Stimulated activated CD4-positive, alpha-beta T cell treated with anti-CD3 and anti-CD28 coated beads, TNF-alpha, amount 100 ng/mL, for 1 hour (primary cell): ENCODE data around the gene SLC29A2.

Source experiments
- DNase-seq, 3 donors: peaks; one replicate each; pipeline ENCODE4 v3.0.0-alpha.2; 2020; ENCODE audit warnings: low read depth in 3 of 3, low spot score in 1 of 3

SLC29A2 gene

DNA sequence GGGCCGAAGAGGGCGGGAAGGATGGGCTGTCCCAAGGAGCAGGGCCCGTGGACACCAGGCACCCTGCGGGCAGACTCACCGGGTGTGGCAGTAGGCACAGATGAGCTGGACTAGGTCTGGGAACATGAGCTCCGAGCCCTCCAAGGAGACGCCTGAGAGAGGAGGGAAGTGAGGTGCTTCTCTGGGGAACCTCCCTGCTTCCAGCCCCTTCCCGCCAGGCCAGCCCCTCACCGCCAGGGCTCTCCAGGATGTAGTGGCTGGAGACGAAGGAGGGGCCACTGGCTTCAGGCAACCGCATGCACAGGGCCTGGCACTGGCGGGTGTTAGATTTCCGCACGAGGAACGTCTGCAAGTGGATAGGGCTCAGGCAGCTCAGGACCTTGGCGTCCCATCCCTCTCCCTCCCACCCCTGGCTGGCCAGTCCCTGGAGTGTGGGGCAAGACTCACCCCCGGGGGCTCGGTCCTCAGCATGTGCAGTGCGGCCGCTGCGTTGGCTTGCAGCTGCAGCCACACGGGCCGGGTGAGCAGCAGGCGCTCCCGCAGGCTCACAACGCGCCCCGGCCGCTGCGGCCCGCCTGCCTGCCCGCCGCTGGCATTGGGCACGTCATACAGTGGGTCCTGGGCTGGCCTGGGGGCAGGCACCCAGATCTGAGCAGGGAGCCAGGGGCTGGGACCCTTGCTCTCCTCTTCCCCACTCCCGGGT is 35.9 kb downstream of the SLC29A2 start:
- DNase-seq = no peak

DNA sequence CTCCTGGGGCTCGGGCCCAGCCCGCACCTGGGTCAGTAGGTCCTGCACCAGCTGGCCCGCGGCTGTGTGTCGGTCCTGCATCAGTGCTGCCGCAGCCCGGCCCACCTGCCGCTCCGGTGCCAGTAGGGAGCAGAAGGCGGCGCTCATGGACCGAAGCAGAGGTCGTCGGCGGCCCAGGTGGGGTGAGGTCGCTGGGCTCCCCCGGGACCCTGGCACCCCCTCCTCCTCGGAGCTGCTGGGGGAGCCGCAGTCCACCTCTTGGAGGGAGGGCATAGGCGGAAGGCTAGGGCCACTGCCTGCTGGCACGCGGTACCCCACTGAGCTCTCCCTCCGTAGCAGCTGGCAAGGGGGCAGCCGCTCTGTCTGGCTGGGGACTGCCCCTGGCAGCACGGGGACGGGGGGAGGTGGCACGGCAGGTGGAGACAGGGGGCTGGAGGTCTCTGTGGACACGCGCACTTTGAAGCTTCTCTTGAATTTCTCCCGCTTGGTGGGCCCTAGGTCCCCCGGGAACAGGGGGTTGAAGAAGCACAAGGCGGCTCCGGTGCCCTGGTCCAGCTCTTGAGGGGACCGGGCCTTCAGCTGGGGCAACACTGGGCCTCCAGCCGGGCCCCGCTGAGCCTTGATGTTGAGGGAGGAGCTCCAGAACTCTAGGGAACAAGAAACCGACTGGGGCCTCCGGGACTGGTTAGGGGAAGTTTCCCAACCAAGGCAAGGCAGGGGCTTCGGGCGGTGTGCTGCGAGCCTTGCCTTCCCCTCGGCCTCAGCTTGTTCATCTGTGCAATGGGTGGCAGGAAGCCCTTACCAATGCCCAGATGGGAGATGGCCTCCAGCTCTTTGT is 36.7 kb downstream of the SLC29A2 start:
- DNase-seq = no peak

DNA sequence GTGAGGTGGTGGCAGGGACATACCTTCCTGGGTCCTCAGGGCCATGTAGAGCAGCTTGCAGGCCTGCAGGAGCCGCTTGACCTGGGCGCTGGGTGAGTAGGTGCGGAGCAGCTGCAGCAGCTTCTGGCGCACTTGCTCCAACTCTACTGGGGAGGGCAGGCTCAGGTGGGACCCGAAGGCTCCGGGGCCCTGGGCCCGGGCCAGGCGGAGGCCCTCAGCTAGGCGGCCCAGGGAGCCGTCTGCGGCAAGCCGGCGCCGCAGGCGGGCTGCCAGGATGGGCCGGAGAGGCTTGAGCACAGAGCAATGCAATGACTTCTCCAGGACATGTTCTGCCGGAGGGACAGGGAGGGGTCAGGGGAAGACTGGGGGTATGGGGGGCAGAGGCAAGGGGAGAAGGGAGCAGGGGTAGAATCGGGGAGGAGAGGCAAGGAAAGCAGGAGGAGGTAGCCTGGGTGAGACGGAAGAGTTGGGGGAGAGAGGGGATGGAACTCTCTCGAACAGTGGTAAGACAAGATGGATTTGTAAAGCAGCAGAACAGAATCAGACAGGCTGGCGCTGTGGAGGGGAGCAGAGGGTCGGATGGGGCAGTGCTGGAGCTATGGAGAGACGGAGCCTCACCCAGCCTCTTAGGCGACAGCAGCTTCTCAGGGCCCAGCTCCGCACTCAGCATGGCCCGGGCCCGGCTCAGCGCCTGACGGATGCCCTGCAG is 37.5 kb downstream of the SLC29A2 start:
- DNase-seq = no peak

DNA sequence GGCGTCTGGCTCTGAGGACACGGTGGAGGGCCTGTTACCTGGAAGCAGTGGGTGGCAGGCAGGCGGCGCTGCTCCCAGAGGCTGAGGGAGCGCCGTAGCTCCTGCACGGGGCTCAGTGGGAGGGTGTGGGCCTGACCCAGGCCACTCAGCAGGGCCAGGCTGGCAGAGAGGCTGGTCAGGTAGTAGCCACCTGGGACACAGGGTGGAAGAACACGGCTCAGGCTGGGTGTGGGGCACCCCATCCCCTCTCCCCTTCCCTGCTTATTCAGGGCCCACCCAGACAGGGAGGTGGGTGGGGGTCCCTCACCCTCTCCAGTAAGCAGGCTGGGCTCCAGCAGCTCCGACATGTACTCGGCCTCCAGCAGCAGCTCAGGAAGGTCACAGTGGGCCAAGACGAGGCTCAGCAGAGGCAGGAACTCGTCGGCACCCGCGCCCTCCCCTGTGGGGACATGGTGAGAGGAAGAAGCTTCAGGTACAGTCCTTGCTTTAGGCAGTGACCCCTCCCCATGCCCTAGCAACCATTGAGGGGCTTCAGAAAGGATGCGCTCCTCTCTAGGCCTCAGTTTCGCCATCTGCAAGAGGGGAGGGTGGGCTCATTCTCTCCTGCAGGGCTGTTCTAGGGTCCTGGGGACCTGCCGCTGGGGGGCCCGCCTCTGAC is 38.2 kb downstream of the SLC29A2 start:
- DNase-seq = no peak

DNA sequence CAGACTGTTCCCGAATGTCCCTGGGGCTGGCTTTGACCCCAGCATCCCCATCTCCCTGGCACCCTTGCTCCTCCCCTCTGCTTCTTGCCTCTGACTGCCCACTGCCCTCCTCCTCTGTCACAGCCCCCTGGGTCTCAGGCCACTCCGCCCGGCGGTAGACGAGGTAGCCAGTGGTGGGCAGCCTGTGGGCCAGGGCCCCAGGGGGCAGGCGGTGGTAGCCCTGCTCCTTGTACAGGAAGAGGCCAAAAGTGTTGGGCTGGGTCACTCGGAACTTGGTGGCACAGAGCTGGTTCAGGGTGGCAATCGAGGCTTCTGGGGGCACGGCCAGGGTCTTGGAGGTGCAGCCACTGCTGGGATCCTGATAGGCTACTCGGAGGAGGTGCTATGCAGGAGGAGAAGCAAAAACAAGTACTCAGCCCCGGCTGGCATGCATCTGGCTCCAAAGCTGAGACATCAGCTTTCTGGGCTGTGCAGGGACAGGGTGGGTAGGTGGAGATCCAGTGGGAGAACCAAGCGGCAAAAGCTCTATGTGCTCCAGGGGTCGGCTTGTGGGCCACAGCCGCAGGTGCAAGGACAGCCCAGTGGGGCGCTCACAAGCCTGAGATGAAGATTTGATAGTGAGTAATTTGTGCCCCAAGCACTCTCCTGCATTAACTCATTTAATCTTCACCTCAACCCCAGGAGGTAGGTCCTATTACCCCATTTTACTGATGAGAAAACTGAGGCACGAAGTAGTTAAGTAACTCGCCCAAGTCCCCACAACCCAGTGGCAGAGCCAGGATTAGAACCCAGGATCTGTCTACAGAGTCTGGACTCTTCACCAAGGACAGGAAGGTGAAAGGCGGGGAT is 39.0 kb downstream of the SLC29A2 start:
- DNase-seq = no peak

DNA sequence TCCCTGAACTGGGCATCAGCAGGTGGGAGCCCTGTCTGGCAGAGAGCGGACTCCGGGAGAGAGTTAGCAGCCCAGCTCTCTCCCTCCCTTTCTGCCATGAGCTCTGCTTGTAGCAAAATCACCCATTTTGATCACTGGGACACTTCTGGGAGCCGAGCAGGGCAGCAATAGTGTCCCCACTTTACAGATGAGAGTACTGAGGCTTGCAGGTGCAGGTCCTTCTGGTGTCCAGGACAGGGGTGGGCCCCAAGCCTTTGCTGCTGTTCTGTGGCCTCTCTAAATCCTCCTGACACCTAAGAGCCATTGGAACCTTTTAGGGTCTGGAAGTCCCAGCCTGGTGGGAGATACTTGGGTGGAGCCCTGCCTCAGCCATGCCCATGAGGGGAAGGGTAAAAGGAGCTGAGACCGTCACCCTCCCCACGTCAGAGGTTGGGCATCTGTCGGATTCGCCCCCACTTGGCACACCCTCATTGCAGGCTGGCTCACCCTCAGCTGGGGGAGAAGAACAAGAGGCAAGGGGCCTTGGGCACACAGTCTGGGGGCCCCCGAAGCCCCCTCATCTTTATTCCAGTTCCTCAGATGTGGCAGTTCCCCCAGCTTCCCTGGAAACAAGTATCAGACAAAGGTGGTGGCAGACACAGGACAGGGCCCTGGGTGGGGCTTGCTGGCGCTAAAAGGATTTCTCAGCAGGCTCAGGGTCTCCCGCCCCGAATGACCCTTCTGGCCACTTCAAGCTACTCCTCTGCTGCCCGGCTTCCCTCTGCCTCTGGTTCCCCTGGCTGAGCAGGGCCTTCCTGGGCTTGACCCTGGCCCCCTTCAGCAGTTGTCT is 39.8 kb downstream of the SLC29A2 start:
- no peak for DNase-seq

DNA sequence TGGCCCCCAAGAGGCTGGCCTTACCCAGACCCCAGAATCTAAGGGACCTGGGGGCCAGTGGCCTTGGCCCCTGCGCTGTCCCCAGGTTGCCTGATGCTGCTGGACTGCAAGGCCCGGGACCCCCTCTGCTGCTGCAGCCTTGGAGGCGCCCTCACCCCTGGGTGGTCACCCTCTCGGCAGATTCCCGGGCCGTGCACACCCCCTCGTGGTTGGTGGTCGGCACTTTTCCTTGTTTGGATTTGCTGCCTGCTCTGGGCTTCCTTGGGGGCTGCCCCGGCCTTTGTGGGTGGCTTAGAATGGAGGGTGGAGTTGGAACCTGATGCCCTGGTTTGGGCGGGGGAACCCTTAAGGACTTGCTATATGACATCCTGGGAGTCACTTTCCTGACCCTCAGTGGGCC is 40.6 kb downstream of the SLC29A2 start:
- no peak for DNase-seq

DNA sequence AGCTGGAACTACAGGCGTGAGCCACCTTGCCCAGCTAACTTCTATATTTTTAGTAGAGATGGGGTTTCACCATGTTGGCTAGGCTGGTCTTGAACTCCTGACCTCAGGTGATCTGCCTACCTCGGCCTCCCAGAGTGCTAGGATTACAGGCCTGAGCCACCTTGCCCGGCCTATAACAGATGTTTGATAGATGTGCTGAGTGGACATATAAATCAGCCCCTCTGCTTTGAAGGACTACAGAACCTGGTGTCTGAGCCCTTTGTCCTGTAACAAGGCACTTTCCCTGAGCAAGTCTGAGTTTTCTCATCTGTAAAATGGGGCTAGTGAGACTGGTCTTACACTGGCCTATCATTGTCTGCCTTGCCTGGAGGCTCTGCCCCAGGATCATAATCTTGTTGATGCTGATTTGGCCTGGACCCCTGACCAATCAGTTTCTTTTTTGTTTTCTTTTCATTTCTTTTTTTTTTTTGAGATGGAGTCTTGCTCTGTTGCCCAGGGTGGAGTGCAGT is 42.3 kb downstream of the SLC29A2 start:
- DNase-seq = no peak

DNA sequence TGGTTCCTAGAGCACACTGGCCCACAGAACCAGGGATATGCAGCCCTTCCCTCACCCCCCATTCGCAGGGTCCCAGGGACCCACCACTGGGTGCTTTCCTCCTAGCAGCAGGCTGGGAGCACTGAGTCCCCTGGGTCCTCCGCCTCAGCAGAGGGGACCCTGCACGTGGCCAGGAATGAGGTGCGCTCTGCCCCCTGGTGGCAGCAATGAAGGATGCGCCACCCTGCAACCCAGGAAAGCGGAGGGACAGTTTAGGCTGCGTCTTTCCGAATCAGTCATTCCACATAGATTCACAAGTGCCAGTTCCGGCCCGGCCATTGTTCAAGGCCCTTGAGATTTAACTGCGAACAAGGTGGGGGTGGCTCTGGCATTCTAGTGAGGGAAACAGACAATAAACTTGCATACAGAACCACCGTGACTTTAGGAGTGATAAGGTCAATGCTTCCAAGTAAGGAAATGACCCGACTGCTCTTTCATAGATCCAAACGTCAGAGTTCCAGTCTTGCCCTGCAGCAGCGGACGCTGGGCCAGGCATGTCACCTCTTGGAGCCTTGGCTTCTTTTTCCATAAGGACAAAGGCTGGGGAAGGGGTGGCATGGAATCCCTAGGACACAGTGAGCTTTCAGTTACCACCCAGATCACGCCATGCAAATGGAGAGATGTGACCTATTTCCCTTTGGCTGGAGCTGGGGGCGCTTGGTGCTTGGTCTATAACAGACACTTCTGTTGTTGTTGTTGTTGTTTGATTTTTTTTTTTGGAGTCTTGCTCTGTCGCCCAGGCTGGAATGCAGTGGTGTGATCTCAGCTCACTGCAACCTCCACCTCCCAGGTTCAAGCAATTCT is 43.0 kb downstream of the SLC29A2 start:
- peak; percentile 49 to 74 (median 70) for DNase-seq

DNA sequence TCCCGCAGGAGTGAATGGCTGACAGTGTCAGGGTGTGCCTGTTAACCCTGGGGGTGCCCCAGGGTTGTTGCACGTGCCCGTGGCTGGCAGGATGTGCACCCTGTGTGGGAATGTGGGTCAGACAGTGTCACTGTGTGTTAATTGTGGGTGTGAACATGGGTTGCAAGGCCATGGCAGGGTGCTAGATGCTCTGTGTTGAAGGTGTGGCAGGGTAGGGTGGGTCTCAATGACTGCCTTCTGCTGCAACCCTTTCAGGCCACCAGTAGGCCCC is 43.6 kb downstream of the SLC29A2 start:
- no peak for DNase-seq

DNA sequence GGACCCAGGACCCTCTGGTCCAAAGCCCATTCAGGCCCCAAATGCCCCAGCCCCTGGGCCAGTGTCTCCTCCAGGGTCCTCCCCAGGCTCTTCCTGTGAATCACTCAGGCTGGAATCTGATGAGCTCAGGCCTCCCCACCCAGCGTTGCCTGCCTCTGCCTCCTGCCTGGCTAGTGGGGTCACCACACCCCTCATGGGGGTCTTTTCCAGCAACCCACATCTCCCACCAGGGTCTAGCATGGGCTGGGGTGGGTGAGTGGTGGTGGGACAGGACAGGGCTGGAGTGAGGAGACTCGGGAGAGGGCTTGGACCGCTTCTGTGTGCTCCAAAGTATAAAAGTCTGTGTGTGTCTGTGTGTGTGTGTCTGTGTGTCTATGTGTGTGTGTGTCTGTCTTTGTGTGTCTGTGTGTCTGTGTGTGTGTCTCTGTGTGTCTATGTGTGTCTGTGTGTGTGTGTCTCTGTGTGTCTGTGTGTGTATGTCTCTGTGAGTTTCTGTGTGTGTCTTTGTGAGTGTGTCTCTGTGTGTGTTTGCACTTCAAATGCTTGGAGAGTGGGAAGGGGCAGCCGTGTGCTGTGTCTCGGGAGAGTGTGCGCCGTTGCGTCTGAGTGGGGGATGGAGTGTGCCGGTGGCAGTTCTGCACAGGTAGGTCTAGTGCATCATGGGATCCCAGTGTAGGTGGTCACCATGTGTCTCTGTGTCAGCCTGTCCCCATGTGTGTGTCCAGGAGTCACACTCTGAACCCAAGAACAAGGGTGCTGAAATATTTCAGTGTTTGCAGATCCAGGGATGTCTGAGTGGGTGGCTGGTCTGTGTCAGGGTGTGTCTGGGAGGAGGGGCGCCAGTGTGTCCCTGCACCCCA is 44.2 kb downstream of the SLC29A2 start:
- DNase-seq = no peak

DNA sequence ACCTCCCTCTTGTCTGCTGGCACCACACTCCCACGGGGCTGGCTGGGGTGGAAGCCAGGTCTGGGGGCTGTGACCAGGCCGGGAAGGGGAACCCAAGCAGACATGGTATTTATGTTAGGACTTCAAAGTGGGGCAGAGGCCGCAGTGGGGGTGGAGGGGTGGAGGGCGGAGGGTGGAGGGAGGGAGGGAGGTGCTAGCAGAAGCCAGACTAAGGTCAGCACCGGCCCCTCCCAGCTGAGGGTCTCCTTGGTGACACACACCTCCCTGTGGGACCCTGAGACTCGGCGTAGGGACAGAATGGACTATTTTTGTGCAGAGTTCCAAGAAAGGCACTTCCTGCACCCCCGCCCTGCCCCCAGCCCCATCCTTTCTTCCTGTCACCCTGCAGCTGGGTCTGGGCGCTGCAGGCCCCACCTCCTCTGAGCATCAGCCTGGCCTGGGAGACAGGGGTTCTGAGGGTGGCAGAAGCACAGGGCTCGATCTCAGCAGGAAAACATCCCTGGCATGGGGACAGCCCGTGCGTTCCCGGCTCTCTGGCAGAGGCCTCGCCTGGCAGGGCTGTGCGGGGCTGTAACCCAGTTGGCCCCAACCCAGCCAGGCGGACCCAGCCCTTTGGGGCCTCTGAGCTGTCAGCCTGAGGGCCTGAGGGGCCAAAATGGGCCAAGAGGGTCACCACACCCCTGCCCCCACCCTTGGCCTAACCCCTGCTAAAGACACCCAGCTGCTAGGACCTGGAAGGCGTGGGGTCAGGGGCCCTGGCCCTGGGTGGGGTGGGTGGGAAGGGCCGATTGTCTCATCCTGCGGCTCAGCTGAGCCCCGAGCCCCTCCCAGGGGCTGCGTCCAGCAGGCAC is 45.1 kb downstream of the SLC29A2 start:
- DNase-seq = no peak

DNA sequence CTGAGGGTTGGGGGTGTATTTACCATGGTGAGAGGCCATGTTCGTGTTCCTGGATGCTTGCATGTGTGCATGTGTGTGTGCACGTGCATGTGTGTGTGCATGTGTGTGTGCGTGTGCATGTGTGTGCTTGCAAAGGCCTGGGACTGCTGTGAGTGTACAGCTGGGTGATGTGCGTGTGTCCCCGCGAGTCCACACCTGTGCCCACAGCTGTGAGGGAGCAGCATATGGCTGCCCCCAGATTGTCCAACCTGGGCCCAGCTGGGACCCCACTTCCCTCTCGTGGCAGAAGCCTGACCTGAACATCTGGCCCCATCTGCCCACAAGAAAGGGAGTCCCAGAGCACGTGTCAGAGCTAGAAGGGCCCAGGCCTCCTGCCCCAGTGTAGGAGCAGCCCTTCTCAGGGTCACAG is 46.3 kb downstream of the SLC29A2 start:
- no peak for DNase-seq

DNA sequence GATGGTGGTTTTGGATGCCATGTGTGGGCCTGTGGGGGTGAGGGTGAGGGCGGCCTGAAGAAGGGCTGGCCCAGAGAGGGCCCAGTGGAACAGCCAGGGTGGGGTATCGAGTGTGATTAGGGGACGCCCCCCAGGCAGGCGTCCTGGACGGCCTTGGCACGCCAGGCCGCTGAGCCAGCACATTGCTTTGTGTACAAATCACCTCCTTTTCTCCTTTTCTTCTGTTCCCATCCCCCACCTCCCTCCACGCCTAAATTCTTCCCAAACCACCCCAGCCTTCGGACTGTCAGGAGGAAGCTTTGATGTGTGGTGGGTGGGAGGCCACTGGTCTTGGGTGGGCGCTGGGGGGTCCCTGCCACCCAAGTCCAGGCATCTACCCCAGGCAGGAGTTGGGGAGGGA is 46.9 kb downstream of the SLC29A2 start:
- DNase-seq = no peak

DNA sequence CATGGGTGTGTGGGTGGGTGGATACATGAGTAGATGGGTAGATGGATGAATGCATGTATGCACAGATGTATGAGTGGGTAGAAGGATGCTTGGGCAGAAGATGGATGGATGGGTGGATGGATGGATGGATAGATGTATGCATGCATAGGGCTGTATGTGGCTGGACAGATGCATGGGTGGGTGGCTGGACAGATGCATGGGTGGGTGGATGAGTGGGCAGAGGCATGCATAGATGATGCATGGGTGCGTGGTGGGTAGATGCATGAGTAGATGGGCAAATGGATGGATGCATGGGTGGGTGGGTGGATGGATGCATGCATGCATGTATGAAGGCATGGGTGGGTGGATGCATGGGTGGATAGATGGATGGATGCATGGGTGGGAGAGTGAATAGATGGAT is 47.9 kb downstream of the SLC29A2 start:
- no peak for DNase-seq

DNA sequence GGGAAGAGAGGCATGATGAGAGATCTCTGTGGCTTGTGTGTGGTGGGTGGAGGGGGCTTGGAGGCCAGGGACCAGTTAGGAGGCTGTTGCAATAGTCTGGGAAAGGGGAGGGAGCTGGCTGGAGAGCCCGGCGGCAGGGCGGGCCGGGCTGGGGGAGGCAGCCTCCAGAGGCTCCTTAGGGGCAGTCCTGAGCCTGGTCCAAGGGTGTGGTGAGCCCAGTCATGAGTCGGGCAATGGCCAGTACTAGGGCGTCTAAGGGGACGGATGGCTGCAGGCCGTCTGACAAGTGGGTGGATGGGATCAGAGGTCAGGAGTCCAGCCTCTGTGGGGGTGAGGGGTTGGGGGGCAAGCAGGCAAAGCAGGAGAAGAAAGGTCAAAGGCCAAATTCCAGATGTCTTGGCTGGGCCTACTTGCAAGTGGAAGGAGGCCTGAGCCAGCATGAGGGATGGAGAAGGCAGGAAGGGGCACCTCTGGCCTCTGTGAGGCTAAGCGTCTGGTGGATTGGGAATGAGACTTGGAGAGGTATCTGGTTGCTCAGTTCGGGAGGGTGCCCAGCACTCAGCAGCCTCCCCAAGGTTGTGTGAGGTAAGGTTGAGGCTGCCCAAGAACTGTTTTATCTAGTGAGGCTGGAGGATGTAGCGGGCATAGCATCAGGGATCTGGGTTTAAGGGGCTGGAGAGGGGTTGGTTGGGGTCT is 48.7 kb downstream of the SLC29A2 start:
- DNase-seq = no peak
